Activated CD4-positive, CD25-positive, alpha-beta regulatory T cell treated with anti-CD3 and anti-CD28 coated beads, Interleukin-2, amount 50 U/mL, for 16 hours (primary cell): ENCODE measurements around the gene OTOG.
"Not testable (repeated sequence)": the region's sequence is repeated elsewhere in the genome, so short reads cannot be mapped to it uniquely, and the experiment has no call there.

Experiments
- DNase-seq: peaks from one replicate; pipeline ENCODE4 v3.0.0-alpha.2; 2020; ENCODE audit warnings: low read depth, low spot score

Gene OTOG

DNA sequence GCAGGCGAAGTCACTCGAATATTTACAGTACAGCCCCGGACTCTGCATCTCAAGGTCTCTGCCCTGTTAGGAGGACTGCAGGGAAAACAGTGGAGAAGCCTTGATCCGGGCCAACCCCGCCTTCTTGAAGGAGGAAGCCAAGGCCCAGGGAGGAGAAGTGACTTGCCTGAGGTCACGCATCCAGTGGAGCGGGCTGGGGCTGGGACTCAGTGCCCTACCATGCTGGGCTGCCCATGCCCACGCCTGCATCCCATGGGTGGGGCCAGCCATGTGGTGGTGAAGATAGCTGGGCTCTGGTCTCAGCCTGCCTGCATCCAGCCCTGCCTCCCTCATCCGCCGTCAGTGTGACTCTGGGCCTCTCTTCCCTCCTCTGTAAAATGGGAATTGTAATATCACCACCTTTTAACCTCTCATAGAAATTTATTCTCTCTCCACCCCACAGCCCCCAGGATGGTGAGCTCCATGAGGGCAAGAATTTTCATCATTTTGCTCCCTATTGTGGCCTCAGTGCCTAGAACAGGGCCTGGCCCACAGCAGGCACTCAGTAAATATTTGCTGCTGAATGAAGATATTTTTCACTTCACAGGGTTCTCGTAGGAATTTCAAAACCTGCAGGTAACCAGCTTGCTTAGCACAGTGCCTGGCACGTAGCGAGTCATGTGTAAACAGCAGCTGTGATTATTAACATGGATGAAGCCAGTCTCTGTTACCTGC is 57.3 kb downstream of the OTOG start:
- DNase-seq = no peak

DNA sequence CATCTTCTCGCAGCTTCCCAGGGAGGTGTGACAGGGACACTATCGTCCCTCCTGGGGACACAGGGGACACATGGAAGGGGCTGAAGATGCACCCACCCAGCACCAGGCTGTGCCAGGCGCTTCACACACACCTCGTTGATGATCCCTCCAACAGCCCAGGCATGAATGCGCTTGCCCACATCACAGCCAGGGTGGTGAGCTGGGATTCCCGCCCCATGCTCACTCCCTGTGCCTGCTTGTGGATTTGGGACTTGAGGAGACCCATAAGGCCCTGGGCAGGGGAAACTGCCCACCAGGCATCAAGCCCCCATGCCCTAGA is 57.8 kb downstream of the OTOG start:
- no peak for DNase-seq

DNA sequence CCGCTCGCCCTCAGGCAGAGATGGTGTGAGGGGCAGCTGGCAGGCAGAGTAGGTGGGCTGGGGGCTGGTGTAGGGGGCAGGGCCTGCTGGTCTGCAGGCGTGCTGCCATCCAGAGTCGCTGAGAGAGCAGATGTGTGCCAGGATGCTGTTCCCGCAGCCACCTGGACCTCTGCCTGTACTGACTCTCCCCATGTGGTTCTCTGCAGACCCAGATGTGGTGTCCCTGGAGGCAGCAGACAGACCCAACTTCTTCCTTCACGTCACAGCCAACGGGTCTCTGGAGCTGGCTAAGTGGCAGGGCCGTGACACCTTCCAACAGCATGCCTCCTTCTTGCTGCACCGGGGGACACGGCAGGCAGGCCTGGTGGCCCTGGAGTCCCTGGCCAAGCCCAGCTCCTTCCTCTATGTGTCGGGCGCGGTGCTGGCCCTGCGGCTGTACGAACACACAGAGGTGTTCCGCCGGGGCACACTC is 58.6 kb downstream of the OTOG start:
- DNase-seq = no peak

DNA sequence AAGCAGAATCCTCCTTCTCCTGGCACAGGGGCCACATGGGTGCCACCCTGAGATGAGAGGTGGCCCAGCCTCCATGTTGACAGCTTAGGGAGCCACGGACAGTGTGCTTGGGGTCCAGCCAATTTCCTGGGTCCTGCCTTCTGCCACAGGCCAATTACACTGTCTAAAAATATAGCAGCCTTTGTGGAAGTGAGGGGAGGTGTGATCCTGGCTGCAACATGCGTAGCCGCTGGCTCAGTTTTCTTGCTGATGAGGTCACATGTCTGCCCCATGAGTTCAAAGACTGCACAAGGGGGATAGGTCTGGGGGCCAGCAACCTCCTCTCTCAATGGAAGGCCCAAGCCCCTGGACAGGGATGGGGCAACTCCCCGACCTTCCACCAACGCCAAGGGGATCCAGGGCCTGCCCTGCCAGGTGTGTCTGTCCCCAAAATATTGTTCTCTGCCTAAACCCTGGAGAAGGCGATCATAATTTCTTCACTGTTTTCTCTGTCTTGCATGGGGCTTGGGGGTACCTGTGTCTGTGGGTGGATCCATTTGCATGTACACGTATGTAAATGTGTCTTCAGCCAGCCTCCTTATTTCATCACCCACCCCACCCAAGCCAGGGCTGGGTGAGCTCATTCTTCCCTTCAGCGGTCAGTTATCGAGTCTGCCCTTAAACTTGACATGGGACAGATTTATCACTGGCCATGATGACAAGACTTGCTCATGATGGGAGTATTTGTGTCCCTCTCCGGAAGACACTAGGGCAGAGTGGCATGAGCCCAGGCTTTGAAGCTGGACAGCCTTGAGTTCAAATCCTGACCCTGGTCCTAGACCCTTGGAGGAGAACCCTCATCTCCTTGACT is 59.4 kb downstream of the OTOG start:
- no peak for DNase-seq

DNA sequence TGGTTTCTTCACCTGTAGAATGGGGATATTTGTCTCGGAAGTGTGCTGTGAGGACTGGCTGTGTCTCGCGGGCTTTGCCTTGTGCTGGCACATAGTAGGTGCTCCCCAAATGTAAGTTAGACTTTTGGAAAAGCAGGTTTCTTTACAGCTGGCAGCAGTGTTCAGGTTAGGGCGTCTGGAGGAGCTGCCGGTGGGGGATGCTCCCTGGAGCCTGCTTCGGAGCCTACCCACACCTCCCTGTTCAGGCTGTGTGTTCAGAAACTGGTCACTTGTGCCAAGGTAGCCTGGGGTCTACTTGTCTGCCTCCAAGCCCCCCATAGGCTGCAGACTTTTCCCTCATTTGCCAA is 60.0 kb downstream of the OTOG start:
- no peak for DNase-seq

DNA sequence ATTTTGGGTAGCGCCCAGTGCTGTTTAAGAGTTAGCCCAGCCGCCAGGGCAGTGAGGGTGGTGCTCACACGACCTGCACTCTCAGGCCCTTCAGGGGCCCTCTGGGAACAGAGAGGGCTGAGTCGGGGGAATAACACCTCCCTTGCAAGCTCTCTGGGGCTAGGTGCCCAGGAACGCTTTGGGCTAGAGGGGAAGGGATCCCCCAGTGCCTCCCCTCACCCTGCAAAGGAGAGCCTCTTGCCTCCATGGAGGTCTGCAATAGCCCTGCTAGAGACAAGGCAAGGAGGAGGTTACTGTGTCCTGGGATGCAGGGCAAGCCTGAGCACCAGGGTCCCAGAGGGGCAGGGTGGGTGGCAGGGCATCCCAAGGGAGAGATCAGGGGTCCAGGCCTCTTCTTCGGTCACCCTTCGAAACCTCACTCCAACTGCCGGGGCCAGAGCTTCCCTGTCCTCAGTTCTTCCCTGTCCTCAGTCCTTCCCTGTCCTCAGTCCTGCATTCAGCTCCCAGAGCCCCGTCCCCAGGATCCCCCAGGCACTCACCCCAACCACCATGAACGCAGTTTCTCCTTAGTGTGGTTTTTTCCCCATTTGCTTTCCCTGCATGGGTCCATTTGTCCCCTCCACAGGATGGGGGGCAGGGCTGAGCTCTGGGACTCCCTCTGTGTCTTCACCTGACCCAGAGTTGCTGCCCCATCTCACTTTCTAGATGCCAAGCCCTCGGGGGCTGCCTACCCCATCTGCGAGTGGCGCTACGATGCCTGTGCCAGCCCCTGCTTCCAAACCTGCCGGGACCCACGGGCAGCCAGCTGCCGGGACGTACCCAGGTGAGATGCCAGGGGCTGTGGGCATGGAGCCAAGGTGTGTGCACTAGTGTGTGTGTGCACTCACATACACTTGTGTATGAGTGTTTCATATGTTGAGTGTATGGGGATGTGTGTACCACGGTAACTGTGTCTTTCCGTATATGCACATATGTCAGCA is 60.8 kb downstream of the OTOG start:
- no peak for DNase-seq

DNA sequence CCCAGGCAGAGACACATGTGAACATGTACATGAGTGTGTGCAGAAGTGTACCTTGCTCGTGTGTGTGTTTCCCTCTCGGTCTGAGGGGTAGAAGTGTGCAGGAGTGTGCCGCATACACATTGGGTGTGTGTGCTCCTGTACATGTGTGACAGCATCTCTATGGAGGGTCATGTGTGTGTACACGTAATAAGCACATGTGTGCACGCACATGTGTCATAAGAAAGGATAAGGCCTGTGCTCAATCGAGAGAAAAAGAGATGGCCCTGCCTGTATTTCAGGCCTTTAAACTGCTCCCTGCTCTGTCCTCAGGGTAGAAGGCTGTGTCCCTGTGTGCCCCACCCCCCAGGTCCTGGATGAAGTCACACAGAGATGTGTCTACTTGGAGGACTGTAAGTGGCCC is 61.8 kb downstream of the OTOG start:
- DNase-seq = no peak

DNA sequence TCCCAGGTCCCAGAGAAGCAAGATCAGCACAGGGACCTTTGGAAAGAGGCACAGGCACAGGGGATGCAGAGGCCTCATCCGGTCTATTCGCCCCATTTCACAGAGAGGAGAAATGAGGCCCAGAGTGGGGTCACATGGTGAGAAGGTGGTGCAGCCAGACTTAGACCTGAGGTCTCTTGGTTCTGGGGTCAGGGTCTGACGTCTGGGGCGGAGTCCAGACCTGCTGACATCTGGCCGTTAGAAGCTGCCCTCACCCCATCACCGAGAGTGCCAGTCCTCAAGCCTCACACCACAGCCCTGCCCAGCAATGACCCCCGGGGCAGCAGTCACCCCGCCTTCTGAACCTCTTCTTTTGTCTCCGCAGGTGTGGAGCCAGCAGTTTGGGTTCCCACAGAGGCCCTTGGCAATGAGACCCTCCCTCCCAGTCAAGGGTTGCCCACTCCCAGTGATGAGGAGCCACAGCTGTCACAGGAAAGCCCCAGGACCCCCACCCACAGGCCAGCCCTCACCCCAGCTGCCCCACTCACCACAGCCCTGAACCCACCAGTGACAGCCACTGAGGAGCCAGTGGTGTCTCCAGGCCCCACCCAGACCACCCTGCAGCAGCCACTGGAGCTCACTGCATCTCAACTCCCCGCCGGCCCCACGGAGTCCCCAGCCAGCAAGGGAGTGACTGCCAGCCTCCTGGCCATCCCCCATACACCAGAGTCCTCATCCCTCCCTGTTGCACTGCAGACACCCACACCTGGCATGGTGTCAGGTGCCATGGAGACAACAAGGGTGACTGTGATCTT is 62.4 kb downstream of the OTOG start:
- DNase-seq = no peak

DNA sequence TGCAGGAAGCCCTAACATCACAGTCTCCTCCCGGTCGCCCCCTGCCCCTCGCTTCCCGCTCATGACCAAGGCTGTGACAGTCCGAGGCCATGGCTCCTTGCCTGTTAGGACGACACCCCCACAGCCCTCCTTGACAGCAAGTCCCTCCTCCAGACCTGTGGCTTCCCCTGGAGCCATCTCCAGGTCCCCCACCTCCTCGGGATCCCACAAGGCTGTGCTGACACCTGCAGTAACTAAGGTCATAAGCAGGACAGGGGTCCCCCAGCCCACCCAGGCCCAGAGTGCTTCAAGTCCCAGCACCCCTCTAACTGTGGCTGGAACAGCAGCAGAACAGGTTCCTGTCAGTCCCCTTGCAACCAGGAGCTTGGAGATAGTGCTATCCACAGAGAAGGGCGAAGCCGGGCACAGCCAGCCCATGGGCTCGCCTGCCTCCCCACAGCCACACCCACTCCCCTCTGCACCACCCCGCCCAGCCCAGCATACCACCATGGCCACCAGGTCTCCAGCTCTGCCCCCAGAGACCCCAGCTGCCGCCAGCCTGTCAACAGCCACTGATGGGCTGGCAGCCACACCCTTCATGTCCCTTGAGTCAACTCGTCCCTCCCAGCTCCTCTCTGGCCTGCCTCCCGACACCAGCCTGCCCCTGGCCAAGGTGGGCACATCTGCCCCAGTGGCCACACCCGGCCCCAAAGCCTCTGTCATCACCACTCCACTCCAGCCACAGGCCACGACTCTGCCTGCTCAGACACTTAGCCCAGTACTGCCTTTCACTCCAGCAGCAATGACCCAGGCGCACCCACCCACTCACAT is 63.2 kb downstream of the OTOG start:
- no peak for DNase-seq

DNA sequence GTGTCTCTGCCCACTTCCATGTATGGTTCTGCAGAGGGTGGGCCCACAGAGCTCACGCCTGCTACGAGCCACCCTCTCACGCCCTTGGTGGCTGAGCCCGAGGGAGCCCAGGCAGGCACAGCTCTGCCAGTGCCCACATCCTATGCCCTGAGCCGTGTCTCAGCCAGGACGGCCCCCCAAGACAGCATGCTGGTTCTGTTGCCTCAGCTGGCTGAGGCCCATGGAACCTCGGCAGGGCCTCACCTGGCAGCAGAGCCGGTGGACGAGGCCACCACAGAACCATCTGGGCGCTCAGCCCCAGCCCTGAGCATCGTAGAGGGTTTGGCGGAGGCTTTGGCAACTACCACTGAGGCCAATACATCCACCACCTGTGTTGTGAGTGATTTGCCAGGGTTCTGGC is 64.0 kb downstream of the OTOG start:
- DNase-seq = no peak

DNA sequence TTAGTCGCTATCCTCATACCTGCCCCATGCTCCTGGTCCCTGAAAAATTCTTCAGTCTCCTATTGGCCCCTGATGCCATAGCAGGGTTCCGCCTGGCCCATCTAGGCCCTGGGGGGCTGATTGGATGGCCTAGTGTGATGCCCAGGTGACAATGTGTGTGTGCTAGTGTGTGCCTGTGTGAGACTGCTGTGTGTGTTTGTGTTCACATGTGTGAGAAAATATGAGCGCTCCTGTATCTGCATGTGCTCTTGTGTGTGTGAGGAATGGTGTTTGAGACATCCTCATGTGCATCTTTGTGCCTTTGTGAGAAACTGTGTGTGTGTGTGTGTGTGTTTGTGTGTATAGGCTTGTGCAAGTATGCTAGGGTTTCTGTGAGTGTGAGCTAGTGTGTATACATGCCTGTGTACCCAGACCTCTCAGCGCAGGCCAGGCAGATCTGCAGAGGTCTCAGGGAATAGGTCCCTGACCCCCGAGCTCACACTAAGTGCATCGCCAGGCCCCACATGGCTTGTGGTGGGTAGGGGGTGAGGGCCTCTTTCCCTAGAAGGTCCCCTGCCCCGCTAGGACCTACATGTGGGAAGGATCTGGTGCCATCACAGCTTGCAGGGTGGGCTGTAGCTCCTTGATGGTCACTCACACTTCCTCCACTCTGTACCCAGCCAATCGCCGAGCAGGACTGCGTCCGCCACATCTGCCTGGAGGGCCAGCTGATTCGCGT is 64.6 kb downstream of the OTOG start:
- DNase-seq = no peak

DNA sequence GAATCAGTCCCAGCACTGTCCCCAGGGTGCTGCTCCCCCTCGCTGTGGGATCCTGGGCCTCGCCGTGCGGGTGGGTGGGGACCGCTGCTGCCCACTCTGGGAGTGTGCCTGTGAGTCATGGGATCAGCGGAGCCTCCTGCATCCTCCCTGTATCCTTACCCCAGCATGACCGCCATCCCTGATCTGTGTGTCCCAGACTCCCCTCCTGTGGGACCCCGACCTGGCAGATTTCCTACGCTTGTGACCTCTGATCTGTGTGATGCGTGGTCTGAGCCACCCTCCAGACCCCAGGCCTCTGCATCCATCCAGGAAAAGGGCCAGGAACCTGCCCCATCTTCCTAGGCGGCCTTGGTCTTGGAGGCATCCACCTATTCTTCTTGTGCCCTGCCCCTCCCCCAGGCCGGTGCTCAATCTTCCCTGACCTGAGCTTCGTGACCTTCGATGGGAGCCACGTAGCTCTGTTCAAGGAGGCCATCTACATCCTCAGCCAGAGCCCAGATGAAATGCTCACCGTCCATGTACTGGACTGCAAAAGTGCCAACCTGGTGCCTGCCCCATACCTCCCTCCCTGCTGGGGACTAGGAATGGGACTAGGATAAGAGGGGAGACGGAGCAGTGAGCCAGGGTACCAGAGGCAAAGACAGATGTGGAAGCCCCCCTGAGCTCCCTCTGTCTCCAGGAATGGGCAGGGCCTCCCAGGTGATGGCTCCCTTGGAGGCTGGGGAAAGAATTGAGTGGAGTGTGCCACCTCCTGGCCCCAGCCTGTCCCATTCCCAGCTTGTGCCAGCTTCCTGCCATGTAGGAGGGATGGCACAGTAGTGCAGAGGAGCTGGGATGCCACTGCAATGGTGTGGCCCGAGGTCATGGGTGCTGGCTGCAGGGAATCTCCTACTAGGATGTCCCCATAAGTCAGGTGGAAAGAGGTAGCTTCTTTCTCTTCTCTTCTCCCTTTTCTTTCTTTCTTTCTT is 65.4 kb downstream of the OTOG start:
- no peak for DNase-seq

DNA sequence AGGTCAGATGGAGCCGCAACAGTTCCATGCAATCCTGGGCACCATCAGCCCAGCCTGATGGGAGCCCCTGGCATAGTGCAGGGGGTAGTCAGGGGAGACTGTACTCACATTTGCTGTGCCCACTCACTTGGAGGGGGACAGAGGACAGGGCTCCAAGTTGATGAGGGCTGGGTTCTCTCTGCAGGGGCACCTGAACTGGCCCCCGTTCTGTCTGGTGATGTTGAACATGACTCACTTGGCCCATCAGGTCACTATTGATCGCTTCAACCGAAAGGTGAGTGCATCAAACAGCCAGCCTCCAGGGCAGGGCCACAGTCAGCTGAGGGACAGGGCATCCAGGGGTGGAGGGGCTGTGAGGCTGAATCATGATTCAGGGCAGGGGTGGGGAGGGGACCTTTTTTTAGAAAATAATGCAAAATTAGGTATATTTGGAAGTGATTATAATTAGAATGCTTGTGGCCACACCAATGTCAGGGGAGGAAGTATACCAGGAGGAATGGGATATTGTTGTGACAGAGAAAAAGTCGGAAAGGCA is 66.4 kb downstream of the OTOG start:
- no peak for DNase-seq

DNA sequence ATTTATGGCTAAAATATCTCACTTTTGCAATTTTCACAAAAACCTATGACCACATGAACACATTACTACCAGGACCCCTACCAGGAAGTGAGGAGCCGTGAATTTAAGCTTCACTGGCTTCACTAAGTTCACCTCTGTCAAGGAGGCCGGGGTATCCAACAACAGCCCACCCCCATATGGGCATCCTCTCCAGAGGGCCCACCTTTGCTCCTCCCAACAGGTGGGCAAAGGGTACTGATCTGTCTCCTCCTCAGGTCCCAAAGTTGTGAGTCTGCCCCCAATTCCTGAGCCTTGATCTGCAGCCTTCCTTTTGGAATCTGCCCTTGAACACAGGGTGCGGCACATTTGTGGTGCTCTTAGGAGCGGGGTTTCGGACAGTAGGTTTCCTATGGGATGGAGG is 66.9 kb downstream of the OTOG start:
- no peak for DNase-seq

DNA sequence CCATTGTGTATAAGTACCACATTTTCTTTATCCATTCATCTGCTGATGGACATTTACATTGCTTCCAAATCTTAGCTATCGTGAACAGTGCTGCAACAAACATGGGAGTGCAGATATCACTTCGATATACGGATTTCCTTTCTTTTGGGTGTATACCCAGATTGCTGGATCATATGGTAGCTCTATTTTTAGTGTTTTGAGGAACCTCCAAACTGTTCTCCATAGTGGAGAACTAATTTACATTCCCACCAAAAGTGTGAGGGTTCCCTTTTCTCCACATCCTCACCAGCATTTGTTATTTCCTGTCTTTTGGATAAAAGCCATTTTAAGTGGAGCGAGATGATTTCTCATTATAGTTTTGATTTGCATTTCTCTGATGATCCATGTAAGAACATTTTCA is 75.7 kb downstream of the OTOG start:
- DNase-seq = not testable (repeated sequence)

DNA sequence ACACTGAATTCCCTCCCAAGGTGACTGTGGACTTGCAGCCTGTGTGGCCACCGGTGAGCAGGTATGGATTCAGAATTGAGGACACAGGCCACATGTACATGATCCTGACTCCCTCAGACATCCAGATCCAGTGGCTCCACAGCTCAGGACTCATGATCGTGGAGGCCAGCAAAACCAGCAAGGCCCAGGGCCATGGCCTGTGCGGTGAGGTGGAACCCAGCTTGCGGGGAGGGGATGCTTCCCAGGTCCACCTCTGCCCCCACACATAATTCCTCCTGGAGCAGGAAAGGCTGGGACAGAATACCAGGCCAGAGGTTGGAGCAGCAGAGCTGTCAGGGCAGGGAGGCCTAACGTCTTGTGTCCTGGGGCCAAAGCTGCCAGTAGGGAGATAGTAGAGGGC is 82.1 kb downstream of the OTOG start:
- no peak for DNase-seq

DNA sequence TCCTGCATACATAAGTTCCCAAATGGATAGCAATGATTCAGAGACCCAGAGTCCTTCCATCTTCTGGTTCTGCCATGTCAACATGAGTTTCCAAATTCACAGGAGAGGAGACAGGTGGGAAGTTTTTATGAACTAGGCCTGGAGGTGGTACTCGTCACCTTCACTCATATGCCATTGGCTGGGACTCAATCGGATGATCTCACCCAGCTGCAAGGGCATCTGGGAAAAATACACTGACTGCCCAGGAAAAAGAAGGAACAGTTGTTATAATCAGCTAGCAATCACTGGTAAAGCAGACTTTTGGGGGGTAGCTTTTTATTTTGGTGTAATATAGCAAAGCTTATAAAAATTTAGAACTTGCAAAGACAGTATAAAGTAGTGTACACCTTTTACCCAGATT is 83.9 kb downstream of the OTOG start:
- no peak for DNase-seq

DNA sequence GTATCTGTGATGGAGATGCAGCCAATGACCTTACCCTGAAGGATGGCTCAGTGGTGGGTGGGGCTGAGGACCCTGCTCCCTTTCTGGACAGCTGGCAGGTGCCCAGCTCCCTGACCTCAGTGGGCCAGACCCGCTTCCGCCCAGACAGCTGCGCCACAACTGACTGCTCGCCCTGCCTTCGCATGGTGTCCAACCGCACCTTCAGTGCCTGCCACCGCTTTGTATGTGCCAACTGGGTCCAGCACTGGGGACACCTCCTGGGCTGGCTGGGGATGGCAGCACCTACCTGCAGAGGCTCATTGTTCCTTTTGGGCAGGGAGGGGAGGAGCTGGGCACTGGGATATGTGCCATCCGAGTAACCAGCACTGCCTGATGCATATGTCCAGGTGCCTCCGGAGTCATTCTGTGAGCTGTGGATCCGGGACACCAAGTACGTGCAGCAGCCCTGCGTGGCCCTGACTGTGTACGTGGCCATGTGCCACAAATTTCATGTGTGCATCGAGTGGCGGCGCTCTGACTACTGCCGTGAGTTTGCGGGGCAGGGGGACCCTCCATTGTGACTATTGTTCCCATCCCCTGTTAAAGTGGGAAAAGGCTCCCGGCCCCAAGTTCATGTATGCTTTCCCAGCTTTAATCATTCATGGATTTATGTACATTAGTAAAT is 84.8 kb downstream of the OTOG start:
- DNase-seq = no peak
